HCT116 (cell line): ENCODE measurements around the gene WSB1. TPM values are rescaled to one million over a fixed set of nuclear protein-coding genes. Genes with fewer than 3 reads are reported as not detected.

Source experiments
- ATAC-seq: fragments of 200-7000 bp; cut with Tn5 transposase; 2 replicates; pipeline ENCODE4 v1.9.1; 2020; ENCODE audit warnings: mild to moderate bottlenecking, moderate library complexity
- BruUV-seq: library from RNA; stranded (reverse); fragments of 400-500 nt; replicated peaks from 2 replicates; lab custom pipeline; 2021; lab: Mats Ljungman, UMichigan
- CTCF ChIA-PET: fragments of 300-600 bp; sonication (Branson Sonifier 250); formaldehyde crosslinking; loops from one replicate; lab custom pipeline; 2021; ENCODE audit warnings: antibody characterized with exemption; lab: Charles Lee
- POLR2A ChIA-PET: fragments of 300-600, 350-600 bp; sonication (Branson Sonifier 250); formaldehyde crosslinking; loops from one replicate; lab custom pipeline; 2021; ENCODE audit warnings: antibody characterized with exemption; lab: Charles Lee
- RAD21 ChIA-PET, 2 experiments: fragments of 300-600 bp; sonication (Branson Sonifier 250); formaldehyde crosslinking; loops; one replicate each; lab custom pipeline; 2023; ENCODE audit warnings: low total read pairs in 2 of 2; ENCODE audit not compliant: uncharacterized antibody in 2 of 2, unreplicated experiment in 2 of 2, low non-redundant PET in 1 of 2; lab: Charles Lee
- DNase-seq: peaks from one replicate; pipeline ENCODE4 v3.0.0-alpha.2; 2010; ENCODE audit warnings: low read depth, low spot score
- H2AFZ ChIP-seq: fragments of 200-600 bp; shearing (Covaris generic), sonication (generic); 2 replicates; pipeline ENCODE4 v1.6.1; 2017; ENCODE audit warnings: low read depth, mixed run types, mixed read lengths, antibody characterized with exemption, low read length; ENCODE audit not compliant: poor library complexity, severe bottlenecking
- H3K27ac ChIP-seq: 2 replicates; pipeline ENCODE4 v1.5.1; 2012; ENCODE audit warnings: low read depth, low read length
- H3K27me3 ChIP-seq: fragments of 200-600 bp; sonication (generic); 2 replicates; pipeline ENCODE4 v1.6.1; 2016; ENCODE audit warnings: mixed run types, low read length, mixed read lengths; ENCODE audit not compliant: insufficient read depth
- H3K36me3 ChIP-seq, 2 experiments: fragments of 200-500 bp in 1 of 2; fragments of 200-600 bp in 1 of 2; sonication (Bioruptor generic) in 1 of 2; sonication (generic) in 1 of 2; 2 replicates each; pipeline versions ENCODE4 v1.5.1 to v1.6.1; 2014 to 2016; ENCODE audit warnings: low read length in 2 of 2, inconsistent platforms in 1 of 2, mixed read lengths in 1 of 2, mixed run types in 1 of 2; ENCODE audit not compliant: insufficient read depth in 2 of 2, control insufficient read depth in 1 of 2
- H3K4me1 ChIP-seq, 2 experiments: fragments of 200-600 bp in 1 of 2; sonication (generic) in 1 of 2; 2 replicates each; pipeline versions ENCODE4 v1.5.1 to v1.6.1; 2012 to 2017; ENCODE audit warnings: low read length in 2 of 2, inconsistent platforms in 1 of 2, mild to moderate bottlenecking in 1 of 2, mixed read lengths in 1 of 2, mixed run types in 1 of 2, moderate library complexity in 1 of 2; ENCODE audit not compliant: insufficient read depth in 2 of 2, control insufficient read depth in 1 of 2
- H3K4me2 ChIP-seq: fragments of 200-600 bp; sonication (generic); 2 replicates; pipeline ENCODE4 v1.6.1; 2017; ENCODE audit warnings: mixed run types, low read length, mixed read lengths
- H3K4me3 ChIP-seq, 2 experiments: fragments of 200-600 bp in 1 of 2; sonication (generic) in 1 of 2; replicated peaks in 1 of 2; 2 replicates each; pipeline ENCODE4 v1.5.1; 2011 to 2016; ENCODE audit warnings: low read length in 2 of 2, control low read depth in 1 of 2, low read depth in 1 of 2, mild to moderate bottlenecking in 1 of 2, mixed read lengths in 1 of 2, mixed run types in 1 of 2
- H3K79me2 ChIP-seq: fragments of 200-600 bp; sonication (generic); 2 replicates; pipeline ENCODE4 v1.6.1; 2017; ENCODE audit warnings: mild to moderate bottlenecking, mixed run types, low read length, moderate library complexity, mixed read lengths; ENCODE audit not compliant: insufficient read depth
- H3K9ac ChIP-seq: fragments of 200-600 bp; sonication (generic); 2 replicates; pipeline ENCODE4 v1.6.1; 2016; ENCODE audit warnings: low read length, mixed read lengths
- H3K9me2 ChIP-seq: fragments of 200-600 bp; sonication (generic), shearing (Covaris generic); 2 replicates; pipeline ENCODE4 v1.6.1; 2017; ENCODE audit warnings: mixed run types, mild to moderate bottlenecking, moderate library complexity; ENCODE audit not compliant: insufficient read depth
- H3K9me3 ChIP-seq, 2 experiments: fragments of 200-500 bp in 1 of 2; fragments of 200-600 bp in 1 of 2; sonication (Bioruptor generic) in 1 of 2; sonication (generic) in 1 of 2; 2 replicates each; pipeline ENCODE4 v1.6.1; 2014 to 2017; ENCODE audit warnings: low read length in 2 of 2, mixed read lengths in 2 of 2, inconsistent platforms in 1 of 2, low read depth in 1 of 2, mild to moderate bottlenecking in 1 of 2, mixed run types in 1 of 2, moderate library complexity in 1 of 2; ENCODE audit not compliant: control insufficient read depth in 1 of 2, insufficient read depth in 1 of 2
- H4K20me1 ChIP-seq: fragments of 200-600 bp; sonication (generic), shearing (Covaris generic); 2 replicates; pipeline ENCODE4 v1.6.1; 2017; ENCODE audit warnings: mixed run types, mild to moderate bottlenecking, moderate library complexity; ENCODE audit not compliant: insufficient read depth
- ATF3 ChIP-seq: IDR thresholded peaks from 2 replicates; pipeline ENCODE4 v1.6.1; 2012
- CBX3 ChIP-seq: IDR thresholded peaks from 2 replicates; pipeline ENCODE4 v1.6.1; 2012; ENCODE audit warnings: low read depth
- CTCF ChIP-seq, 3 experiments: fragments of 200-600 bp in 1 of 3; sonication (generic) in 1 of 3; IDR thresholded peaks in 2 of 3; conservative IDR thresholded peaks in 1 of 3; 2 replicates each; pipeline ENCODE4 v1.5.1; 2012 to 2017; ENCODE audit warnings: low read depth in 2 of 3, low read length in 2 of 3, antibody characterized with exemption in 1 of 3, borderline replicate concordance in 1 of 3, control low read depth in 1 of 3, mild to moderate bottlenecking in 1 of 3, mixed read lengths in 1 of 3, mixed run types in 1 of 3, moderate library complexity in 1 of 3; ENCODE audit not compliant: insufficient read depth in 1 of 3
- EGR1 ChIP-seq: IDR thresholded peaks from 2 replicates; pipeline ENCODE4 v1.6.1; 2012; ENCODE audit warnings: low read depth
- ELF1 ChIP-seq: IDR thresholded peaks from 2 replicates; pipeline ENCODE4 v1.6.1; 2012; ENCODE audit warnings: low read depth, borderline replicate concordance
- EZH2 ChIP-seq: fragments of 200-600 bp; sonication (generic); IDR thresholded peaks from 2 replicates; pipeline ENCODE4 v1.6.1; 2017; ENCODE audit warnings: antibody characterized with exemption, mixed run types
- EZH2phosphoT487 ChIP-seq: fragments of 200-600 bp; IDR thresholded peaks from 2 replicates; pipeline ENCODE4 v1.6.1; 2018; ENCODE audit warnings: antibody characterized with exemption, borderline replicate concordance
- FOSL1 ChIP-seq: IDR thresholded peaks from 2 replicates; pipeline ENCODE4 v1.6.1; 2012; ENCODE audit warnings: low read depth
- JUND ChIP-seq: IDR thresholded peaks from 2 replicates; pipeline ENCODE4 v1.6.1; 2012
- MAX ChIP-seq: IDR thresholded peaks from 2 replicates; pipeline ENCODE4 v1.6.1; 2012
- POLR2A ChIP-seq: IDR thresholded peaks from 2 replicates; pipeline ENCODE4 v1.7.0; 2011; ENCODE audit warnings: borderline replicate concordance; ENCODE audit not compliant: insufficient read depth, insufficient read length; ENCODE audit errors: extremely low read depth
- POLR2AphosphoS5 ChIP-seq: IDR thresholded peaks from 2 replicates; pipeline ENCODE4 v1.6.1; 2011; ENCODE audit warnings: mild to moderate bottlenecking, low read depth, low read length, moderate library complexity
- RAD21 ChIP-seq: IDR thresholded peaks from 2 replicates; pipeline ENCODE4 v1.6.1; 2012; ENCODE audit warnings: low read depth, mild to moderate bottlenecking
- SP1 ChIP-seq: IDR thresholded peaks from 2 replicates; pipeline ENCODE4 v1.6.1; 2012; ENCODE audit warnings: low read depth
- TCF7L2 ChIP-seq: IDR thresholded peaks from 2 replicates; pipeline ENCODE4 v1.7.0; 2011; ENCODE audit warnings: borderline replicate concordance, inconsistent platforms; ENCODE audit not compliant: insufficient read depth, insufficient read length; ENCODE audit errors: extremely low read depth
- YY1 ChIP-seq: IDR thresholded peaks from 2 replicates; pipeline ENCODE4 v1.6.1; 2011; ENCODE audit warnings: low read length, low read depth, moderate library complexity, mild to moderate bottlenecking; ENCODE audit not compliant: insufficient replicate concordance; ENCODE audit errors: extremely low read depth
- ZFX ChIP-seq: fragments of 450-650 bp; IDR thresholded peaks from 2 replicates; pipeline ENCODE4 v1.6.1; 2017
- intact Hi-C: fragments of 100-400 bp; cut with micrococcal nuclease; formaldehyde crosslinking; loops from 2 replicates; pipeline ENCODE4 v1.10.0; 2022
- total RNA-seq: library from RNA; stranded (reverse); gene quantifications from one replicate; pipeline ENCODE4 v1.2.1, GENCODE V29; 2021; ENCODE audit not compliant: unreplicated experiment
- TF ChIP-seq, protein P1 (sequence below): IDR thresholded peaks from 2 replicates; pipeline ENCODE4 v1.6.1; 2012; ENCODE audit warnings: low read depth
- TF ChIP-seq, protein P2 (sequence below): IDR thresholded peaks from 2 replicates; pipeline ENCODE4 v1.6.1; 2011; ENCODE audit warnings: mild to moderate bottlenecking, low read length, moderate library complexity; ENCODE audit not compliant: insufficient replicate concordance; ENCODE audit errors: extremely low read depth

Gene WSB1
- total RNA-seq, 1 experiment from 2014 or later: 88.0 TPM

GRCh38 chr17:27280527-27280926 lies 13.4 kb upstream of the WSB1 start:
- Histone ChIP-seq H3K36me3 (no peaks in the 10 kb centered on the region), H3K4me1 (no peaks in the 10 kb centered on the region), H3K4me3 (no peak overlapping the region), H3K9me3 (no peaks in the 10 kb centered on the region), H3K9ac (no peak overlapping the region), H2AFZ (no peak overlapping the region), H3K27ac (no peak overlapping the region), H3K4me2 (no peak overlapping the region), H3K27me3 (no peaks in the 10 kb centered on the region), H4K20me1 (no peaks in the 10 kb centered on the region), H3K79me2 (no peaks in the 10 kb centered on the region), H3K9me2 (no peaks in the 10 kb centered on the region)
- ATAC-seq: no peak
- ChIA-PET RAD21 (no interaction called here), CTCF (no interaction called here), POLR2A (interaction anchor here (2.1 kb wide), 1 partner anchor 14 kb away, joined by 6 read pairs; the partner anchor contains the start of gene WSB1)
- intact Hi-C loops: no loop called here
- BruUV-seq: no TSS peak
- no peak for TF ChIP-seq EZH2
- no peak for TF ChIP-seq FOSL1
- no peak for TF ChIP-seq MAX
- TF ChIP-seq JUND: no peak
- TF ChIP-seq CTCF (IDR thresholded peaks at IDR 0.05 in 2 of 3, conservative IDR thresholded peaks at IDR 0.05 in 1 of 3; ENCODE audit: borderline replicate concordance in 1 of 3, insufficient read depth in 1 of 3, low read depth in 2 of 3, low read length in 2 of 3): no peak
- TF ChIP-seq EZH2phosphoT487: no peak
- TF ChIP-seq SP1: no peak
- no peak for TF ChIP-seq POLR2A
- no peak for TF ChIP-seq EGR1
- TF ChIP-seq ATF3: no peak
- no peak for TF ChIP-seq ELF1
- no peak for TF ChIP-seq TCF7L2
- TF ChIP-seq, protein P1, sequence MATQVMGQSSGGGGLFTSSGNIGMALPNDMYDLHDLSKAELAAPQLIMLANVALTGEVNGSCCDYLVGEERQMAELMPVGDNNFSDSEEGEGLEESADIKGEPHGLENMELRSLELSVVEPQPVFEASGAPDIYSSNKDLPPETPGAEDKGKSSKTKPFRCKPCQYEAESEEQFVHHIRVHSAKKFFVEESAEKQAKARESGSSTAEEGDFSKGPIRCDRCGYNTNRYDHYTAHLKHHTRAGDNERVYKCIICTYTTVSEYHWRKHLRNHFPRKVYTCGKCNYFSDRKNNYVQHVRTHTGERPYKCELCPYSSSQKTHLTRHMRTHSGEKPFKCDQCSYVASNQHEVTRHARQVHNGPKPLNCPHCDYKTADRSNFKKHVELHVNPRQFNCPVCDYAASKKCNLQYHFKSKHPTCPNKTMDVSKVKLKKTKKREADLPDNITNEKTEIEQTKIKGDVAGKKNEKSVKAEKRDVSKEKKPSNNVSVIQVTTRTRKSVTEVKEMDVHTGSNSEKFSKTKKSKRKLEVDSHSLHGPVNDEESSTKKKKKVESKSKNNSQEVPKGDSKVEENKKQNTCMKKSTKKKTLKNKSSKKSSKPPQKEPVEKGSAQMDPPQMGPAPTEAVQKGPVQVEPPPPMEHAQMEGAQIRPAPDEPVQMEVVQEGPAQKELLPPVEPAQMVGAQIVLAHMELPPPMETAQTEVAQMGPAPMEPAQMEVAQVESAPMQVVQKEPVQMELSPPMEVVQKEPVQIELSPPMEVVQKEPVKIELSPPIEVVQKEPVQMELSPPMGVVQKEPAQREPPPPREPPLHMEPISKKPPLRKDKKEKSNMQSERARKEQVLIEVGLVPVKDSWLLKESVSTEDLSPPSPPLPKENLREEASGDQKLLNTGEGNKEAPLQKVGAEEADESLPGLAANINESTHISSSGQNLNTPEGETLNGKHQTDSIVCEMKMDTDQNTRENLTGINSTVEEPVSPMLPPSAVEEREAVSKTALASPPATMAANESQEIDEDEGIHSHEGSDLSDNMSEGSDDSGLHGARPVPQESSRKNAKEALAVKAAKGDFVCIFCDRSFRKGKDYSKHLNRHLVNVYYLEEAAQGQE: no peak
- TF ChIP-seq ZFX: no peak
- TF ChIP-seq, protein P2, sequence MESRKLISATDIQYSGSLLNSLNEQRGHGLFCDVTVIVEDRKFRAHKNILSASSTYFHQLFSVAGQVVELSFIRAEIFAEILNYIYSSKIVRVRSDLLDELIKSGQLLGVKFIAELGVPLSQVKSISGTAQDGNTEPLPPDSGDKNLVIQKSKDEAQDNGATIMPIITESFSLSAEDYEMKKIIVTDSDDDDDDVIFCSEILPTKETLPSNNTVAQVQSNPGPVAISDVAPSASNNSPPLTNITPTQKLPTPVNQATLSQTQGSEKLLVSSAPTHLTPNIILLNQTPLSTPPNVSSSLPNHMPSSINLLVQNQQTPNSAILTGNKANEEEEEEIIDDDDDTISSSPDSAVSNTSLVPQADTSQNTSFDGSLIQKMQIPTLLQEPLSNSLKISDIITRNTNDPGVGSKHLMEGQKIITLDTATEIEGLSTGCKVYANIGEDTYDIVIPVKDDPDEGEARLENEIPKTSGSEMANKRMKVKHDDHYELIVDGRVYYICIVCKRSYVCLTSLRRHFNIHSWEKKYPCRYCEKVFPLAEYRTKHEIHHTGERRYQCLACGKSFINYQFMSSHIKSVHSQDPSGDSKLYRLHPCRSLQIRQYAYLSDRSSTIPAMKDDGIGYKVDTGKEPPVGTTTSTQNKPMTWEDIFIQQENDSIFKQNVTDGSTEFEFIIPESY: no peak
- TF ChIP-seq YY1: no peak
- TF ChIP-seq RAD21: no peak
- TF ChIP-seq CBX3: no peak
- TF ChIP-seq POLR2AphosphoS5: no peak
- DNase-seq: no peak
